Anterior cingulate cortex (tissue), 58 donors: Measurements from ENCODE around the gene ARID1B.
"Not testable (repeated sequence)": the region's sequence is repeated elsewhere in the genome, so short reads cannot be mapped to it uniquely, and the experiment has no call there.

Source experiments
- DNase-seq, 58 donors: peaks; one replicate each; lab custom pipeline; 2025; lab: John Stamatoyannopoulos, UW

Gene ARID1B

GRCh38 chr6:156919814-156920369 lies 142.7 kb downstream of the ARID1B start:
- DNase-seq = no peak

GRCh38 chr6:156924246-156924645 lies 147.1 kb downstream of the ARID1B start:
- no peak for DNase-seq

- no peak for DNase-seq
Measured at GRCh38 chr6:156925026-156925425, 147.8 kb downstream of the ARID1B start.

- DNase-seq = no peak
Measured at GRCh38 chr6:156925718-156926607, 148.8 kb downstream of the ARID1B start.

- no peak for DNase-seq
Measured at GRCh38 chr6:156928126-156928525, 150.9 kb downstream of the ARID1B start.

- DNase-seq = no peak
Measured at GRCh38 chr6:156928972-156929371, 151.8 kb downstream of the ARID1B start.

- no peak for DNase-seq
Measured at GRCh38 chr6:156931283-156931682, 154.1 kb downstream of the ARID1B start.

GRCh38 chr6:156933201-156934068 lies 156.3 kb downstream of the ARID1B start:
- peak in 3 of 58 donors; percentile 11 to 17 (median 14) for DNase-seq

GRCh38 chr6:156934069-156934460 lies 156.9 kb downstream of the ARID1B start:
- DNase-seq = no peak

GRCh38 chr6:156935000-156935399 lies 157.8 kb downstream of the ARID1B start:
- no peak for DNase-seq

- DNase-seq = no peak
Measured at GRCh38 chr6:156938143-156938542, 161.0 kb downstream of the ARID1B start.

GRCh38 chr6:156940221-156940620 lies 163.0 kb downstream of the ARID1B start:
- DNase-seq = no peak

- DNase-seq = no peak
Measured at GRCh38 chr6:156942266-156942665, 165.1 kb downstream of the ARID1B start.

GRCh38 chr6:156943166-156943565 lies 166.0 kb downstream of the ARID1B start:
- DNase-seq = no peak

- DNase-seq = no peak
Measured at GRCh38 chr6:156943816-156944215, 166.6 kb downstream of the ARID1B start.

GRCh38 chr6:156944412-156944811 lies 167.2 kb downstream of the ARID1B start:
- no peak for DNase-seq

GRCh38 chr6:156945789-156946172 lies 168.6 kb downstream of the ARID1B start:
- not testable (repeated sequence) for DNase-seq

- DNase-seq = no peak
Measured at GRCh38 chr6:156946370-156946936, 169.3 kb downstream of the ARID1B start.

- no peak for DNase-seq
Measured at GRCh38 chr6:156948277-156948676, 171.1 kb downstream of the ARID1B start.

GRCh38 chr6:156948807-156949206 lies 171.6 kb downstream of the ARID1B start:
- no peak for DNase-seq

GRCh38 chr6:156949376-156949775 lies 172.2 kb downstream of the ARID1B start:
- no peak for DNase-seq
